K562 (cell line): ENCODE data around the gene DHRS13. TPM values are rescaled to one million over a fixed set of nuclear protein-coding genes. Genes with fewer than 3 reads are reported as not detected.

Experiments used
- E4F1 ChIP-seq: fragments of 250-450 bp; sonication (Bioruptor Pico); IDR thresholded peaks from 2 replicates; pipeline ENCODE4 v1.5.0; 2021; ENCODE audit warnings: mild to moderate bottlenecking, borderline replicate concordance
- FOXJ3 ChIP-seq: sonication (generic); formaldehyde crosslinking; IDR thresholded peaks from 2 replicates; pipeline ENCODE4 v1.4.0; 2020; ENCODE audit warnings: mild to moderate bottlenecking, missing genetic modification reagents
- FOXM1 ChIP-seq, 2 experiments: fragments of 450-650 bp in 1 of 2; sonication (generic) in 1 of 2; formaldehyde crosslinking in 1 of 2; IDR thresholded peaks; 2 replicates each; pipeline versions ENCODE4 v1.6.1 to v1.9.0; 2017 to 2022; ENCODE audit warnings: low read depth in 2 of 2, mild to moderate bottlenecking in 2 of 2, missing genetic modification reagents in 1 of 2, moderate library complexity in 1 of 2
- HOXB6 ChIP-seq: fragments of 250-450 bp; sonication (Bioruptor Pico); IDR thresholded peaks from 2 replicates; pipeline ENCODE4 v1.5.1; 2022; ENCODE audit warnings: mild to moderate bottlenecking, borderline replicate concordance
- MAFF ChIP-seq: IDR thresholded peaks from 2 replicates; pipeline ENCODE4 v1.6.1; 2012; ENCODE audit warnings: low read length, improper control_type of control experiment
- MITF ChIP-seq: IDR thresholded peaks from 2 replicates; pipeline ENCODE4 v1.6.1; 2014; ENCODE audit warnings: antibody characterized with exemption
- NCOA6 ChIP-seq: fragments of 450-650 bp; IDR thresholded peaks from 2 replicates; pipeline ENCODE4 v1.6.1; 2017; ENCODE audit warnings: mild to moderate bottlenecking
- NFATC3 ChIP-seq: fragments of 450-650 bp; IDR thresholded peaks from 2 replicates; pipeline ENCODE4 v1.6.1; 2017; ENCODE audit warnings: mild to moderate bottlenecking
- NFIX ChIP-seq: fragments of 250-450 bp; sonication (Bioruptor Pico); IDR thresholded peaks from 2 replicates; pipeline ENCODE4 v1.4.0; 2020; ENCODE audit warnings: low read depth, mild to moderate bottlenecking, moderate library complexity
- PHB ChIP-seq: fragments of 250-450 bp; sonication (Bioruptor Pico); IDR thresholded peaks from 2 replicates; pipeline ENCODE4 v1.5.0; 2021
- PTBP1 ChIP-seq: fragments of 200-400 bp; formaldehyde crosslinking; IDR thresholded peaks from 2 replicates; pipeline ENCODE4 v1.6.1; 2017; ENCODE audit warnings: low read depth, low read length
- SAP30 ChIP-seq: fragments of 200-600 bp; sonication (generic); IDR thresholded peaks from 2 replicates; pipeline ENCODE4 v1.6.1; 2012; ENCODE audit warnings: borderline replicate concordance, low read depth, mild to moderate bottlenecking, moderate library complexity, low read length, control low read depth, inconsistent platforms; ENCODE audit not compliant: insufficient read depth, poor library complexity, severe bottlenecking
- SMC3 ChIP-seq: conservative IDR thresholded peaks from 2 replicates; pipeline ENCODE4 v1.6.1; 2011; ENCODE audit warnings: low read depth, low read length, improper control_type of control experiment; ENCODE audit not compliant: insufficient read depth
- USF2 ChIP-seq: sonication (generic); formaldehyde crosslinking; IDR thresholded peaks from 2 replicates; pipeline ENCODE4 v1.5.0; 2020; ENCODE audit warnings: missing genetic modification reagents
- ZFP30 ChIP-seq: fragments of 250-450 bp; sonication (Bioruptor Pico); IDR thresholded peaks from 2 replicates; pipeline ENCODE4 v1.8.0; 2022; ENCODE audit warnings: moderate library complexity, mild to moderate bottlenecking, inconsistent platforms, borderline replicate concordance
- ZMIZ1 ChIP-seq, 2 experiments: fragments of 150-350 bp in 1 of 2; IDR thresholded peaks; 2 replicates each; pipeline ENCODE4 v1.6.1; 2012 to 2016; ENCODE audit warnings: low read depth in 2 of 2, low read length in 2 of 2, mild to moderate bottlenecking in 1 of 2, moderate library complexity in 1 of 2
- polyA plus RNA-seq, 8 experiments: library from polyadenylated mRNA; depleted of rRNA in 4 of 8; stranded (reverse) in 5 of 8; unstranded in 3 of 8; fragments of >200 nt; fragmentation: Nextera tagmentation in 2 of 8; fragmentation: Illumina TruSeq in 1 of 8; extraction: Ambion mirVana in 2 of 8; extraction: Trizol in 1 of 8; gene quantifications; 2 replicates each; pipeline versions ENCODE4 v1.2.1 to v1.2.3, GENCODE V29; 2011 to 2014; ENCODE audit warnings: inconsistent platforms in 1 of 8, missing spikeins in 1 of 8
- total RNA-seq, 7 experiments: library from RNA; depleted of rRNA in 6 of 7; stranded (reverse); fragments of >200 nt in 6 of 7; fragmentation: Illumina TruSeq in 2 of 7; extraction: Trizol in 2 of 7; gene quantifications; 2 replicates each; pipeline versions ENCODE4 v1.2.1 to v1.2.3, GENCODE V29; 2011 to 2021; ENCODE audit warnings: low replicate concordance in 1 of 7

The DHRS13 gene
- total and polyA plus RNA-seq, 9 of the 15 experiments (the other 6 are each of a cell fraction or from before 2014, with no cell fraction given): 0.32 to 52.3 (median 34.3) TPM; not detected in 1

- TF ChIP-seq USF2 (CRISPR knock-in tag) (no peak), SAP30 (peak; percentile 94), ZFP30 (no peak), NFIX (CRISPR knock-in tag) (no peak), NCOA6 (no peak), ZMIZ1 (IDR thresholded peaks at IDR 0.05; ENCODE audit: low read depth in 2 of 2, low read length in 2 of 2) (0 out of 4 replicates have a peak, but pooled peaks of 1 of the 2 experiments have one; percentile 47), E4F1 (CRISPR knock-in tag) (no peak), MAFF (no peak), NFATC3 (no peak), PHB (CRISPR knock-in tag) (no peak; the same call in 1 of the 2 replicates), SMC3 (peak; percentile 21; the same call in 1 of the 2 replicates), MITF (no peak), FOXJ3 (CRISPR knock-in tag) (no peak), PTBP1 (no peak), FOXM1 (IDR thresholded peaks at IDR 0.05; ENCODE audit: low read depth) (peak; percentile 68; the same call in 1 of the 2 replicates), FOXM1 (CRISPR knock-in tag; IDR thresholded peaks at IDR 0.05; ENCODE audit: low read depth) (no peak), HOXB6 (CRISPR knock-in tag) (no peak)
Observed at GRCh38 chr17:28854457-28855335, 48.2 kb downstream of the DHRS13 start, which contains the start of gene ERAL1 (continued).
